Measurements from ENCODE around the gene MCM3AP.
"Not testable (repeated sequence)": the region's sequence is repeated elsewhere in the genome, so short reads cannot be mapped to it uniquely, and the experiment has no call there.

The MCM3AP gene

GRCh38 chr21:46214478-46215340 is 70.7 kb downstream of the MCM3AP start:
- DNase-seq = no peak

GRCh38 chr21:46213620-46214286 is 71.7 kb downstream of the MCM3AP start:
- no peak for DNase-seq

- DNase-seq = no peak
Measured at GRCh38 chr21:46212721-46213484, 72.5 kb downstream of the MCM3AP start.

GRCh38 chr21:46211786-46212720 is 73.4 kb downstream of the MCM3AP start:
- no peak for DNase-seq

GRCh38 chr21:46211376-46211775 is 74.0 kb downstream of the MCM3AP start:
- DNase-seq = no peak

GRCh38 chr21:46210378-46211136 is 74.9 kb downstream of the MCM3AP start:
- no peak for DNase-seq

- no peak for DNase-seq
Measured at GRCh38 chr21:46208761-46209721, 76.4 kb downstream of the MCM3AP start.

- no peak for DNase-seq
Measured at GRCh38 chr21:46207920-46208591, 77.4 kb downstream of the MCM3AP start.

GRCh38 chr21:46207006-46207919 is 78.1 kb downstream of the MCM3AP start:
- DNase-seq = no peak

- DNase-seq = no peak
Measured at GRCh38 chr21:46206163-46207005, 79.0 kb downstream of the MCM3AP start.

- no peak for DNase-seq
Measured at GRCh38 chr21:46205766-46206162, 79.6 kb downstream of the MCM3AP start.

GRCh38 chr21:46205166-46205565 is 80.2 kb downstream of the MCM3AP start:
- DNase-seq = no peak

- DNase-seq = no peak
Measured at GRCh38 chr21:46203203-46203600, 82.2 kb downstream of the MCM3AP start.

GRCh38 chr21:46202592-46203202 is 82.7 kb downstream of the MCM3AP start:
- DNase-seq = no peak

- DNase-seq = not testable (repeated sequence)
Measured at GRCh38 chr21:46200877-46201803, 84.3 kb downstream of the MCM3AP start.
